HCT116 (cell line): Measurements from ENCODE around the gene CELSR3. TPM values are rescaled to one million over a fixed set of nuclear protein-coding genes. Genes with fewer than 3 reads are reported as not detected.

Source experiments
- ATAC-seq: fragments of 200-7000 bp; cut with Tn5 transposase; 2 replicates; pipeline ENCODE4 v1.9.1; 2020; ENCODE audit warnings: mild to moderate bottlenecking, moderate library complexity
- BruUV-seq: library from RNA; stranded (reverse); fragments of 400-500 nt; replicated peaks from 2 replicates; lab custom pipeline; 2021; lab: Mats Ljungman, UMichigan
- CTCF ChIA-PET: fragments of 300-600 bp; sonication (Branson Sonifier 250); formaldehyde crosslinking; loops from one replicate; lab custom pipeline; 2021; ENCODE audit warnings: antibody characterized with exemption; lab: Charles Lee
- POLR2A ChIA-PET: fragments of 300-600, 350-600 bp; sonication (Branson Sonifier 250); formaldehyde crosslinking; loops from one replicate; lab custom pipeline; 2021; ENCODE audit warnings: antibody characterized with exemption; lab: Charles Lee
- RAD21 ChIA-PET, 2 experiments: fragments of 300-600 bp; sonication (Branson Sonifier 250); formaldehyde crosslinking; loops; one replicate each; lab custom pipeline; 2023; ENCODE audit warnings: low total read pairs in 2 of 2; ENCODE audit not compliant: uncharacterized antibody in 2 of 2, unreplicated experiment in 2 of 2, low non-redundant PET in 1 of 2; lab: Charles Lee
- DNase-seq: peaks from one replicate; pipeline ENCODE4 v3.0.0-alpha.2; 2010; ENCODE audit warnings: low read depth, low spot score
- H2AFZ ChIP-seq: fragments of 200-600 bp; shearing (Covaris generic), sonication (generic); 2 replicates; pipeline ENCODE4 v1.6.1; 2017; ENCODE audit warnings: low read depth, mixed run types, mixed read lengths, antibody characterized with exemption, low read length; ENCODE audit not compliant: poor library complexity, severe bottlenecking
- H3K27ac ChIP-seq: 2 replicates; pipeline ENCODE4 v1.5.1; 2012; ENCODE audit warnings: low read depth, low read length
- H3K27me3 ChIP-seq: fragments of 200-600 bp; sonication (generic); 2 replicates; pipeline ENCODE4 v1.6.1; 2016; ENCODE audit warnings: mixed run types, low read length, mixed read lengths; ENCODE audit not compliant: insufficient read depth
- H3K36me3 ChIP-seq, 2 experiments: fragments of 200-500 bp in 1 of 2; fragments of 200-600 bp in 1 of 2; sonication (Bioruptor generic) in 1 of 2; sonication (generic) in 1 of 2; 2 replicates each; pipeline versions ENCODE4 v1.5.1 to v1.6.1; 2014 to 2016; ENCODE audit warnings: low read length in 2 of 2, inconsistent platforms in 1 of 2, mixed read lengths in 1 of 2, mixed run types in 1 of 2; ENCODE audit not compliant: insufficient read depth in 2 of 2, control insufficient read depth in 1 of 2
- H3K4me1 ChIP-seq, 2 experiments: fragments of 200-600 bp in 1 of 2; sonication (generic) in 1 of 2; 2 replicates each; pipeline versions ENCODE4 v1.5.1 to v1.6.1; 2012 to 2017; ENCODE audit warnings: low read length in 2 of 2, inconsistent platforms in 1 of 2, mild to moderate bottlenecking in 1 of 2, mixed read lengths in 1 of 2, mixed run types in 1 of 2, moderate library complexity in 1 of 2; ENCODE audit not compliant: insufficient read depth in 2 of 2, control insufficient read depth in 1 of 2
- H3K4me2 ChIP-seq: fragments of 200-600 bp; sonication (generic); 2 replicates; pipeline ENCODE4 v1.6.1; 2017; ENCODE audit warnings: mixed run types, low read length, mixed read lengths
- H3K4me3 ChIP-seq, 2 experiments: fragments of 200-600 bp in 1 of 2; sonication (generic) in 1 of 2; replicated peaks in 1 of 2; 2 replicates each; pipeline ENCODE4 v1.5.1; 2011 to 2016; ENCODE audit warnings: low read length in 2 of 2, control low read depth in 1 of 2, low read depth in 1 of 2, mild to moderate bottlenecking in 1 of 2, mixed read lengths in 1 of 2, mixed run types in 1 of 2
- H3K79me2 ChIP-seq: fragments of 200-600 bp; sonication (generic); 2 replicates; pipeline ENCODE4 v1.6.1; 2017; ENCODE audit warnings: mild to moderate bottlenecking, mixed run types, low read length, moderate library complexity, mixed read lengths; ENCODE audit not compliant: insufficient read depth
- H3K9ac ChIP-seq: fragments of 200-600 bp; sonication (generic); 2 replicates; pipeline ENCODE4 v1.6.1; 2016; ENCODE audit warnings: low read length, mixed read lengths
- H3K9me2 ChIP-seq: fragments of 200-600 bp; sonication (generic), shearing (Covaris generic); 2 replicates; pipeline ENCODE4 v1.6.1; 2017; ENCODE audit warnings: mixed run types, mild to moderate bottlenecking, moderate library complexity; ENCODE audit not compliant: insufficient read depth
- H3K9me3 ChIP-seq, 2 experiments: fragments of 200-500 bp in 1 of 2; fragments of 200-600 bp in 1 of 2; sonication (Bioruptor generic) in 1 of 2; sonication (generic) in 1 of 2; 2 replicates each; pipeline ENCODE4 v1.6.1; 2014 to 2017; ENCODE audit warnings: low read length in 2 of 2, mixed read lengths in 2 of 2, inconsistent platforms in 1 of 2, low read depth in 1 of 2, mild to moderate bottlenecking in 1 of 2, mixed run types in 1 of 2, moderate library complexity in 1 of 2; ENCODE audit not compliant: control insufficient read depth in 1 of 2, insufficient read depth in 1 of 2
- H4K20me1 ChIP-seq: fragments of 200-600 bp; sonication (generic), shearing (Covaris generic); 2 replicates; pipeline ENCODE4 v1.6.1; 2017; ENCODE audit warnings: mixed run types, mild to moderate bottlenecking, moderate library complexity; ENCODE audit not compliant: insufficient read depth
- CBX3 ChIP-seq: IDR thresholded peaks from 2 replicates; pipeline ENCODE4 v1.6.1; 2012; ENCODE audit warnings: low read depth
- ELF1 ChIP-seq: IDR thresholded peaks from 2 replicates; pipeline ENCODE4 v1.6.1; 2012; ENCODE audit warnings: low read depth, borderline replicate concordance
- POLR2A ChIP-seq: IDR thresholded peaks from 2 replicates; pipeline ENCODE4 v1.7.0; 2011; ENCODE audit warnings: borderline replicate concordance; ENCODE audit not compliant: insufficient read depth, insufficient read length; ENCODE audit errors: extremely low read depth
- POLR2AphosphoS5 ChIP-seq: IDR thresholded peaks from 2 replicates; pipeline ENCODE4 v1.6.1; 2011; ENCODE audit warnings: mild to moderate bottlenecking, low read depth, low read length, moderate library complexity
- SP1 ChIP-seq: IDR thresholded peaks from 2 replicates; pipeline ENCODE4 v1.6.1; 2012; ENCODE audit warnings: low read depth
- SRF ChIP-seq: IDR thresholded peaks from 2 replicates; pipeline ENCODE4 v1.6.1; 2012; ENCODE audit warnings: low read depth
- TCF7L2 ChIP-seq: IDR thresholded peaks from 2 replicates; pipeline ENCODE4 v1.7.0; 2011; ENCODE audit warnings: borderline replicate concordance, inconsistent platforms; ENCODE audit not compliant: insufficient read depth, insufficient read length; ENCODE audit errors: extremely low read depth
- ZFX ChIP-seq: fragments of 450-650 bp; IDR thresholded peaks from 2 replicates; pipeline ENCODE4 v1.6.1; 2017
- ZNF274 ChIP-seq: fragments of 200-500 bp; sonication (Bioruptor generic); IDR thresholded peaks from 2 replicates; pipeline ENCODE4 v1.6.1; 2014; ENCODE audit warnings: mild to moderate bottlenecking, low read depth, low read length, inconsistent platforms
- intact Hi-C: fragments of 100-400 bp; cut with micrococcal nuclease; formaldehyde crosslinking; loops from 2 replicates; pipeline ENCODE4 v1.10.0; 2022
- total RNA-seq: library from RNA; stranded (reverse); gene quantifications from one replicate; pipeline ENCODE4 v1.2.1, GENCODE V29; 2021; ENCODE audit not compliant: unreplicated experiment
- TF ChIP-seq, protein P1 (sequence below): IDR thresholded peaks from 2 replicates; pipeline ENCODE4 v1.6.1; 2011; ENCODE audit warnings: mild to moderate bottlenecking, low read length, moderate library complexity; ENCODE audit not compliant: insufficient replicate concordance; ENCODE audit errors: extremely low read depth
- TF ChIP-seq, protein P2 (sequence below), 3 experiments: fragments of 200-600 bp in 1 of 3; sonication (generic) in 1 of 3; IDR thresholded peaks in 2 of 3; conservative IDR thresholded peaks in 1 of 3; 2 replicates each; pipeline ENCODE4 v1.5.1; 2012 to 2017; ENCODE audit warnings: low read depth in 2 of 3, low read length in 2 of 3, antibody characterized with exemption in 1 of 3, borderline replicate concordance in 1 of 3, control low read depth in 1 of 3, mild to moderate bottlenecking in 1 of 3, mixed read lengths in 1 of 3, mixed run types in 1 of 3, moderate library complexity in 1 of 3; ENCODE audit not compliant: insufficient read depth in 1 of 3
- TF ChIP-seq, protein P3 (sequence below): IDR thresholded peaks from 2 replicates; pipeline ENCODE4 v1.6.1; 2012; ENCODE audit warnings: low read depth
- TF ChIP-seq, protein P4 (sequence below): IDR thresholded peaks from 2 replicates; pipeline ENCODE4 v1.6.1; 2012

Gene CELSR3
- total RNA-seq, 1 experiment from 2014 or later, result 7.8 TPM

DNA sequence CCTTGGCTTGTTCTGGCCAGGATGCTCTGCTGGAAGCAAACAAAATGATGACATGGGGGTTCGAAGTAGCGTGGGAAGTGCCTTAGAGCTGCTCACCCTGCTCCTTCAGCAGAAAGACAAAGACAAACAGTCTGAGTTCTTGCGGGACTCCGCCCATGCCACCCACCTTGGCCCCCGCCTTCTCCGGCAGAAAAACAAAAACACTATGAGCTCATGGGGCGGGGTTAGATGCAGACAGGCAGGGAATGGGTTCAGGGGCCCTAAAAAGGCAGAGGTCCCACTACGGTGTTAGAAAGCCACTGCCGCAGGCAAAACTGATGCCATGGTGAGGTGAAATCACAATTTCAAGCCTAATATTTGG lies 32.7 kb upstream of the CELSR3 start:
- ChIA-PET CTCF (interaction anchor here (1.4 kb wide), 1 partner anchor 9 kb away, joined by 8 read pairs; the partner anchor contains the start of gene NCKIPSD), POLR2A (no interaction called here), RAD21 (no interaction called here)
- Histone ChIP-seq H3K27me3 (no peaks in the 10 kb centered on the region), H3K9me2 (no peaks in the 10 kb centered on the region), H3K79me2 (peaks cover 90% of the 10 kb centered on the region), H3K36me3 (peaks cover 53 to 56% of the 10 kb centered on the region in 2 experiments), H3K9me3 (no peaks in the 10 kb centered on the region), H3K4me3 (peak overlapping the region in 1 of 2 experiments; percentile 38; a peak in 2 of 4 replicates), H4K20me1 (peaks cover 19% of the 10 kb centered on the region; the same call in 1 of the 2 replicates), H3K9ac (peak overlapping the region; percentile 60), H3K4me1 (peaks cover 26 to 38% of the 10 kb centered on the region in 2 experiments), H3K4me2 (peak overlapping the region; percentile 83), H2AFZ (no peak overlapping the region), H3K27ac (peak overlapping the region; percentile 73)
- TF ChIP-seq, protein P1, sequence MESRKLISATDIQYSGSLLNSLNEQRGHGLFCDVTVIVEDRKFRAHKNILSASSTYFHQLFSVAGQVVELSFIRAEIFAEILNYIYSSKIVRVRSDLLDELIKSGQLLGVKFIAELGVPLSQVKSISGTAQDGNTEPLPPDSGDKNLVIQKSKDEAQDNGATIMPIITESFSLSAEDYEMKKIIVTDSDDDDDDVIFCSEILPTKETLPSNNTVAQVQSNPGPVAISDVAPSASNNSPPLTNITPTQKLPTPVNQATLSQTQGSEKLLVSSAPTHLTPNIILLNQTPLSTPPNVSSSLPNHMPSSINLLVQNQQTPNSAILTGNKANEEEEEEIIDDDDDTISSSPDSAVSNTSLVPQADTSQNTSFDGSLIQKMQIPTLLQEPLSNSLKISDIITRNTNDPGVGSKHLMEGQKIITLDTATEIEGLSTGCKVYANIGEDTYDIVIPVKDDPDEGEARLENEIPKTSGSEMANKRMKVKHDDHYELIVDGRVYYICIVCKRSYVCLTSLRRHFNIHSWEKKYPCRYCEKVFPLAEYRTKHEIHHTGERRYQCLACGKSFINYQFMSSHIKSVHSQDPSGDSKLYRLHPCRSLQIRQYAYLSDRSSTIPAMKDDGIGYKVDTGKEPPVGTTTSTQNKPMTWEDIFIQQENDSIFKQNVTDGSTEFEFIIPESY, result no peak
- no peak for TF ChIP-seq SP1
- no peak for TF ChIP-seq TCF7L2
- TF ChIP-seq, protein P2, sequence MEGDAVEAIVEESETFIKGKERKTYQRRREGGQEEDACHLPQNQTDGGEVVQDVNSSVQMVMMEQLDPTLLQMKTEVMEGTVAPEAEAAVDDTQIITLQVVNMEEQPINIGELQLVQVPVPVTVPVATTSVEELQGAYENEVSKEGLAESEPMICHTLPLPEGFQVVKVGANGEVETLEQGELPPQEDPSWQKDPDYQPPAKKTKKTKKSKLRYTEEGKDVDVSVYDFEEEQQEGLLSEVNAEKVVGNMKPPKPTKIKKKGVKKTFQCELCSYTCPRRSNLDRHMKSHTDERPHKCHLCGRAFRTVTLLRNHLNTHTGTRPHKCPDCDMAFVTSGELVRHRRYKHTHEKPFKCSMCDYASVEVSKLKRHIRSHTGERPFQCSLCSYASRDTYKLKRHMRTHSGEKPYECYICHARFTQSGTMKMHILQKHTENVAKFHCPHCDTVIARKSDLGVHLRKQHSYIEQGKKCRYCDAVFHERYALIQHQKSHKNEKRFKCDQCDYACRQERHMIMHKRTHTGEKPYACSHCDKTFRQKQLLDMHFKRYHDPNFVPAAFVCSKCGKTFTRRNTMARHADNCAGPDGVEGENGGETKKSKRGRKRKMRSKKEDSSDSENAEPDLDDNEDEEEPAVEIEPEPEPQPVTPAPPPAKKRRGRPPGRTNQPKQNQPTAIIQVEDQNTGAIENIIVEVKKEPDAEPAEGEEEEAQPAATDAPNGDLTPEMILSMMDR (IDR thresholded peaks at IDR 0.05 in 2 of 3, conservative IDR thresholded peaks at IDR 0.05 in 1 of 3; ENCODE audit: borderline replicate concordance in 1 of 3, insufficient read depth in 1 of 3, low read depth in 2 of 3, low read length in 2 of 3), result no peak
- TF ChIP-seq SRF, result no peak
- TF ChIP-seq POLR2A, result no peak
- TF ChIP-seq ELF1, result no peak
- TF ChIP-seq POLR2AphosphoS5, result no peak
- TF ChIP-seq ZNF274, result no peak
- TF ChIP-seq, protein P3, sequence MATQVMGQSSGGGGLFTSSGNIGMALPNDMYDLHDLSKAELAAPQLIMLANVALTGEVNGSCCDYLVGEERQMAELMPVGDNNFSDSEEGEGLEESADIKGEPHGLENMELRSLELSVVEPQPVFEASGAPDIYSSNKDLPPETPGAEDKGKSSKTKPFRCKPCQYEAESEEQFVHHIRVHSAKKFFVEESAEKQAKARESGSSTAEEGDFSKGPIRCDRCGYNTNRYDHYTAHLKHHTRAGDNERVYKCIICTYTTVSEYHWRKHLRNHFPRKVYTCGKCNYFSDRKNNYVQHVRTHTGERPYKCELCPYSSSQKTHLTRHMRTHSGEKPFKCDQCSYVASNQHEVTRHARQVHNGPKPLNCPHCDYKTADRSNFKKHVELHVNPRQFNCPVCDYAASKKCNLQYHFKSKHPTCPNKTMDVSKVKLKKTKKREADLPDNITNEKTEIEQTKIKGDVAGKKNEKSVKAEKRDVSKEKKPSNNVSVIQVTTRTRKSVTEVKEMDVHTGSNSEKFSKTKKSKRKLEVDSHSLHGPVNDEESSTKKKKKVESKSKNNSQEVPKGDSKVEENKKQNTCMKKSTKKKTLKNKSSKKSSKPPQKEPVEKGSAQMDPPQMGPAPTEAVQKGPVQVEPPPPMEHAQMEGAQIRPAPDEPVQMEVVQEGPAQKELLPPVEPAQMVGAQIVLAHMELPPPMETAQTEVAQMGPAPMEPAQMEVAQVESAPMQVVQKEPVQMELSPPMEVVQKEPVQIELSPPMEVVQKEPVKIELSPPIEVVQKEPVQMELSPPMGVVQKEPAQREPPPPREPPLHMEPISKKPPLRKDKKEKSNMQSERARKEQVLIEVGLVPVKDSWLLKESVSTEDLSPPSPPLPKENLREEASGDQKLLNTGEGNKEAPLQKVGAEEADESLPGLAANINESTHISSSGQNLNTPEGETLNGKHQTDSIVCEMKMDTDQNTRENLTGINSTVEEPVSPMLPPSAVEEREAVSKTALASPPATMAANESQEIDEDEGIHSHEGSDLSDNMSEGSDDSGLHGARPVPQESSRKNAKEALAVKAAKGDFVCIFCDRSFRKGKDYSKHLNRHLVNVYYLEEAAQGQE, result no peak
- TF ChIP-seq ZFX, result no peak
- TF ChIP-seq, protein P4, sequence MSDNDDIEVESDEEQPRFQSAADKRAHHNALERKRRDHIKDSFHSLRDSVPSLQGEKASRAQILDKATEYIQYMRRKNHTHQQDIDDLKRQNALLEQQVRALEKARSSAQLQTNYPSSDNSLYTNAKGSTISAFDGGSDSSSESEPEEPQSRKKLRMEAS, result no peak
- TF ChIP-seq CBX3, result no peak
- intact Hi-C loops, result no loop called here
- DNase-seq (no peak), ATAC-seq (peak; percentile 48)
- BruUV-seq, result no TSS peak
